ENCODE results near the gene NRP2. TPM values are rescaled to one million over a fixed set of nuclear protein-coding genes. Genes with fewer than 3 reads are reported as not detected.

NRP2 gene, protein sequence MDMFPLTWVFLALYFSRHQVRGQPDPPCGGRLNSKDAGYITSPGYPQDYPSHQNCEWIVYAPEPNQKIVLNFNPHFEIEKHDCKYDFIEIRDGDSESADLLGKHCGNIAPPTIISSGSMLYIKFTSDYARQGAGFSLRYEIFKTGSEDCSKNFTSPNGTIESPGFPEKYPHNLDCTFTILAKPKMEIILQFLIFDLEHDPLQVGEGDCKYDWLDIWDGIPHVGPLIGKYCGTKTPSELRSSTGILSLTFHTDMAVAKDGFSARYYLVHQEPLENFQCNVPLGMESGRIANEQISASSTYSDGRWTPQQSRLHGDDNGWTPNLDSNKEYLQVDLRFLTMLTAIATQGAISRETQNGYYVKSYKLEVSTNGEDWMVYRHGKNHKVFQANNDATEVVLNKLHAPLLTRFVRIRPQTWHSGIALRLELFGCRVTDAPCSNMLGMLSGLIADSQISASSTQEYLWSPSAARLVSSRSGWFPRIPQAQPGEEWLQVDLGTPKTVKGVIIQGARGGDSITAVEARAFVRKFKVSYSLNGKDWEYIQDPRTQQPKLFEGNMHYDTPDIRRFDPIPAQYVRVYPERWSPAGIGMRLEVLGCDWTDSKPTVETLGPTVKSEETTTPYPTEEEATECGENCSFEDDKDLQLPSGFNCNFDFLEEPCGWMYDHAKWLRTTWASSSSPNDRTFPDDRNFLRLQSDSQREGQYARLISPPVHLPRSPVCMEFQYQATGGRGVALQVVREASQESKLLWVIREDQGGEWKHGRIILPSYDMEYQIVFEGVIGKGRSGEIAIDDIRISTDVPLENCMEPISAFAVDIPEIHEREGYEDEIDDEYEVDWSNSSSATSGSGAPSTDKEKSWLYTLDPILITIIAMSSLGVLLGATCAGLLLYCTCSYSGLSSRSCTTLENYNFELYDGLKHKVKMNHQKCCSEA
- 8.2 and 13.2 TPM in 2 replicates for total RNA-seq (2014; rRNA removed; shearing (Covaris generic))

DNA sequence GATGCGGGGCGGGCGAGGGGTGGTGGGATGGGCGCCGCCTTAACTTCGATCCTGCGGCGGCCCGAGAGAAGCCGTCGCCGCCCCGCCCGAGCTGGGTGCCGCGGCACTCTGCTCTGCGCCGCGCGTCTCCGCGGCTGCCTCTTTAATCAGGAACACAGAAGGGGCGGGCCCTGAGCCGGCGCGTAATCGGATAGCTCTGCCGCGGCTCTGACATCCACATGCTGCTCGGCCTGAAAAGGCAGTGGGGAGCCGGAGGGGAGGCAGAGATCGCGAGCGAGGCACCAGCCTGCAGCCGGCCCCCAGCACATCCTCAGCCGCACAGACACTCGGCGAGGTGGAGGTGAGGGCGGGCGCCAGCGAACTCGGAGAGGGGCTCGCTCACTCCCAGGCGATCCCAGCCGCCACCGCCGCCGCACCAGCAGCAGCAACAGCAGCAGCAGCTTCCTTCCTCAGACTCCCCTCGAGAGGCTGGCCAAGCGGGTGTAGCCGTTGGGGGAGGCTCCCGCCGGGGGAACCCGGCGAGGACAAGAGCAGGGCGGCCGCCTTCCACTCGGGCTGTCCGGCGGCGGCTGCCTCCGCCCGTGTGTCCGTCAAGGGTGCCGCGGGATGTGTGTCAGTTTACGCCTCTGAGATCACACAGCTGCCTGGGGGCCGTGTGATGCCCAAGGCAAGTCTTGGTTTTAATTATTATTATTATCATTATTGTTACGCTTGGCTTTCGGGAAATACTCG lies at the start of gene NRP2:
NRP2 (plus strand) TSS at position 263 of the 732 bp plus-strand sequence. CDS start 790 bp downstream, outside the sequence.
- Histone ChIP-seq H3K27ac (peak within 1 kb of the TSS; percentile 9; the same call in 1 of the 2 replicates), H3K4me3 (peak within 1 kb of the TSS; percentile 68), H3K27me3 (replicated peaks) (no peaks in the 10 kb centered on the region), H3K4me1 (replicated peaks) (peaks cover 43% of the 10 kb centered on the region), H3K9me3 (replicated peaks) (no peaks in the 10 kb centered on the region), H3K36me3 (no peaks in the 10 kb centered on the region)
- peak; percentile 80 to 82 for DNase-seq (ENCODE audit: low read depth in 1 of 2, low spot score in 2 of 2)

DNA sequence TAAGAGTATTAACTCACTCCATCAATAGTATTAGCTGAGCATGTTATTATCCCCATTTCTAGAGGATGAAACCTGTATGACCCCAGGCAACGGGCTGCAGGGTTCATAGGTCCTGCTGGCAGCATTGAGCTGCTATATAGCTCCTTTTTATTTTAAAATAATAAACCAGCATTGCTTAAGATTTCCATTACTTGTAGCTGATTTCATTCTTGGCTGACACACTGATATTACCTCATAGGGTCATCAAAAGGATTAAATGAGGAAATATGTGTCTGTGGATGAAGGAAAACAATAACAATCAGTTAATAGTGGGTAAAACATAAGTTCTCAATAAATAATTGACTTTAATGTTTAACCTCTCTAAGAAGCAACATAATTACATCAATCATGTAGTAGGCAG lies 48.3 kb upstream of the NRP2 start:
- no peaks in the 10 kb centered on the region for H3K36me3 ChIP-seq
- DNase-seq (ENCODE audit: low read depth in 1 of 2, low spot score in 2 of 2): no peak

DNA sequence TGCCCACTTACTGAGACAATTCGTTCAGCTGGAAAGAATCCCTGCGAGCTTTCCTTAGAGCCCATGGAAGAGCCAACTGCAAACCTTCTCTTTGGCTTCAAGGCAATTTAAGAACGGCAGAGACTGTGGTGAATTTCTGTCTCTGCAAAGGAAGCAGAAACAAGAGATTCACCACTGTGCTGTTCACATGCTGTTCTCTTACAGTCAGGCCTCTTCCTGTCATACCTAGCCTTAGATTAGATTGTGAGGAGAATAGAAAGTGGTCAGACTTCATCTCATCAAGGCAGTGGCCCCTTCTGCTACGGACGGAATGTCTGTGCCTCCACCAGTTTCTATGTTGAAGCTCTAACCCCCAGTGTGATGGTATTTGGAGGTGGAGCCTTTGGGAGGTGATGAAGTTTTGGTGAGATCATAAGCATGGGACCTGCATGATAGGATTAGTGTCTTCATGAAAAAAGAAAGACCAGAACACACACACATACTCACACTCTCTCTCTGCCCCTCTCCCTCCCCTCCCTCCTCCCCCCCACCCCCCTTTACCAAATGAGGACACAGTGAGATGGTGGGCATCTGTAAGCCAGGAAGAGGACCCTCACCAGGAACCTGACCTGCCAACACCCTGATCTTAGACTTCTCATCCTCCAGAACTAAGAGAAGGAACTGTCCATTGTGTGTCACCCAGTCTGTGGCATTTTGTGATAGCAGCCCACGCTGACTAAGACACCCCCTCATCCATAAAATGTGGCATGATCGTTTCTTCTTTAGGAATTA lies 45.6 kb upstream of the NRP2 start:
- Histone ChIP-seq H3K27me3 (replicated peaks) (no peaks in the 10 kb centered on the region), H3K9me3 (replicated peaks) (no peaks in the 10 kb centered on the region), H3K4me3 (no peak overlapping the region), H3K27ac (no peak overlapping the region), H3K4me1 (replicated peaks) (no peaks in the 10 kb centered on the region), H3K36me3 (no peaks in the 10 kb centered on the region)
- no peak for DNase-seq (ENCODE audit: low read depth in 1 of 2, low spot score in 2 of 2)

More for the DNA sequence above, 48.3 kb upstream of the NRP2 start:
- no peaks in the 10 kb centered on the region for H3K4me1 ChIP-seq (replicated peaks)
- no peaks in the 10 kb centered on the region for H3K27me3 ChIP-seq (replicated peaks)
- H3K27ac ChIP-seq: no peak overlapping the region
- H3K9me3 ChIP-seq (replicated peaks): no peaks in the 10 kb centered on the region
- H3K4me3 ChIP-seq: no peak overlapping the region

DNA sequence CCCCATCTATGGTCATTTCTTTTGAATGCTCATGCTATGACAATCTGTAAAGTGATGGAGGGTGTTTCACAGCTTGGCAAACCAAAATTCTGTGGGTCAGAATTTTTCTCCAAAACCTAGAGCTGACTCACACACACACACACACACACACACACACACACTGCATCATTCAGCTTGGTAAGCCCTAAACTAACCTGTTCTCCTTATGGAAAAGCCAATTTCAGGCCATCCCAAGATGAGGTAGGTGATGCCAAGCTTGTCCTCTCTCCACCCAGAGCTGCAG lies 45.0 kb upstream of the NRP2 start:
- Histone ChIP-seq H3K9me3 (replicated peaks) (no peaks in the 10 kb centered on the region), H3K4me3 (no peak overlapping the region), H3K27ac (no peak overlapping the region), H3K27me3 (replicated peaks) (no peaks in the 10 kb centered on the region), H3K36me3 (no peaks in the 10 kb centered on the region), H3K4me1 (replicated peaks) (no peaks in the 10 kb centered on the region)
- no peak for DNase-seq (ENCODE audit: low read depth in 1 of 2, low spot score in 2 of 2)

DNA sequence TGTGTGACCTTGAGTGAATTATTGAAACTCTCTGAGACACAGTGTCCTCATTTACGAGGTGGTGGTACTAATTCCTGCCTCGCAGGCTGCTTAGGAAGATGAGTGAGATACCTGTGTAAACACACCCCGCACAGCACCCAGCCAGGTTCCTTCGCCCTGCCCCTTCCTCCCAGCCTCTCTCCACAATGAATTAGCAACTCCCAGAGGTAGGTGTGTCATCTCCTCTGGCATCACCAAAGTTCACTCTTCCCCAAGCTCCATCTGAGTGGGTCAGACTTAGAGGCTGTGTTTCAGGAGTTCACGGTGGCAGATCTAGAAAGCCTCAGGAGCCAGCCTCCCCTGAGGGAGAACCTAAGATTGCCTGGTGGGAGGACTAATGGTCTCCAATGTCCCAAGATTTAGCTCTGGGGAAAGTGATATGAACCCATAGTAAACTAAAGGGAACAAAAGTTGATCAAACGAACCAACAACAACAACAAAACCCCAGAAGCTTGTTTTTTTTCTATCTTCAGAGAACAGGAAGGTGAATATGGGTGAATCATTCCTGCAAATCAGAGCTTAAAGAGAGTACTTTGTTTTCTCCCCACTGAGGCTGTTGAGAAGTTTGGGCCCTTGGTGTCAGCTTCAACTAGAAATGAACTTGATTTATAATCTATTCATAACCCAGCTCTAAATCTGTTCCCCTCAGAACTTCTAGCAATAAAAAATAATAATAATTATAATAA lies 44.4 kb upstream of the NRP2 start:
- no peak overlapping the region for H3K4me3 ChIP-seq
- no peak overlapping the region for H3K27ac ChIP-seq
- H3K9me3 ChIP-seq (replicated peaks): no peaks in the 10 kb centered on the region
- H3K4me1 ChIP-seq (replicated peaks): no peaks in the 10 kb centered on the region
- no peak for DNase-seq (ENCODE audit: low read depth in 1 of 2, low spot score in 2 of 2)
- H3K27me3 ChIP-seq (replicated peaks): no peaks in the 10 kb centered on the region
- no peaks in the 10 kb centered on the region for H3K36me3 ChIP-seq

DNA sequence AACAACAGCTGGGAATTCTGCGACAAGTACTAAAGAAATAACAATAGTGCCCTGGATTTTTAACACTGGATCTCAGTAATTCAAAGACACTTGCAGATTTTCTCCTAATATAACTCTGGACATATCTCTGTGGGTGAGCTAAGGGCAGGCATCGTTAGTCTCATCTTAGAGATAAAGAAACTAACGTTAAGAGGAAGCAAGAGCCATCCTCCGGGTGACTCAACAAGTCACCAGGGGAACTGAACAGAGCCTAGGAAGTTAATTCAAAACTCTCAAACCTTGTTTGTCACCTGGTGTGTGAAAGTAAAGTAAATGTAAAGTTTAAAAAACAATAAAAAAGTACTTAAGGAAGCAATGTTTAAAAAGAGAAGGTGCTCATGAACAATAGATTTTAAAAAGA lies 41.6 kb upstream of the NRP2 start:
- Histone ChIP-seq H3K9me3 (replicated peaks) (no peaks in the 10 kb centered on the region), H3K4me1 (replicated peaks) (no peaks in the 10 kb centered on the region), H3K4me3 (no peak overlapping the region), H3K36me3 (no peaks in the 10 kb centered on the region), H3K27ac (no peak overlapping the region), H3K27me3 (replicated peaks) (no peaks in the 10 kb centered on the region)
- DNase-seq (ENCODE audit: low read depth in 1 of 2, low spot score in 2 of 2): no peak

DNA sequence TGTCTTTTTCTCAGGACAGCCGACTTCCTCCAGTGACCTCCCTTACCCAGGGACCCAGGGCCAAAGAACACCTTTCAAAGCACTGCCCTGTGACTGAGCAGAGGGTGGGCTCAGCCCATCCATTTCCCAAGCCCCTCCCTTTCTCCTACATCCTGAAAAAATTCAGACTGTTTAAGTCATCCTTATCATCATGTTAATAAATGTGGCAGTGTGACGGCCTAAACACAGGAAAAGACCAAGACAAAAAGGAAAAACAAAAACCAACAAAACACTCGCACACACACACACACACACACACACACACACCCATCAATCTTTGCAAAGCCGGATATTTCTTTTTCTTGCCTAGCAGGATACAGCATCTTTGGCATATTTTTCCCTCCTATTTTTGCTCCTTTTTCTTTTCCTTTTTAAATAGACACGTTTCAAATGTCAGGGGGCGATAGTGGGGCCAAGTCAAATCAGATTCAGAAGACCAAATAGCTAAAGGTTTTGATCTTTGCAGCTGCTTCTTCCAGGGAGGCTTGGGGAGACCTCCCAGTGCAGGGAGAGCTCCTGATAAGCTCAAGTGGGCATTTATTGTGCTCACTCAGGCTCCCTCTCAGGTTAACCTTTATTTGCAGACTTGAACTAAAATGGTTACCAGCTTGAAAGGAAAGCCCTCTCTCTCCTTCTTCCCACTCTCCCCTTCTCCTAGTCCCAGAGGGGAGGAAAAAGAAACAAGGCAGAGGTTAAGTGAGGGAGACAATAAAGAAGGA lies 39.5 kb upstream of the NRP2 start:
- Histone ChIP-seq H3K4me3 (no peak overlapping the region), H3K36me3 (no peaks in the 10 kb centered on the region), H3K9me3 (replicated peaks) (no peaks in the 10 kb centered on the region), H3K4me1 (replicated peaks) (no peaks in the 10 kb centered on the region), H3K27ac (no peak overlapping the region), H3K27me3 (replicated peaks) (no peaks in the 10 kb centered on the region)
- DNase-seq (ENCODE audit: low read depth in 1 of 2, low spot score in 2 of 2): no peak

DNA sequence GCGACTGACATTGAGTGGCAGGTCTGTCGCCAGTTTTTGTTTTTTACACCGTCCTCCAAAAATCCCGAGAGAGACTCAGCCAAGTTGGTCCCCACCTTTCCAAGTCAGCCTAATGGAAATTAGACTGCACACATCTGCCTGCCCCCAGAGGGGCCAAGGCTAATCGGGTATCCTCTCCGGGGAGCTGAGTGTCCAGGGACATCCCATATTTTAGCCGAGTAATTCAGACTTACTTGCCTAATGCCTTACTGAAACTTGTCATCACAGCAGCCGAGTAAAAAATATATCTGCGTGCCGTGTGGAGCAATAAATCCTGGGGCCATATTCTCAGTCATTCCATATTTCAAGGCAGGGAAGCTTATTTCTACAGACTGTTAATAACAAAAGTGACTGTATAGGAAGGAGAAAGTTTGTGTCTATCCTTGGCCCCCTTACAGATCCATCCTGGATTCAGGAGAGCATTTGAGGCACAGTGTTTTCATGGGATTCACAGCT lies 38.9 kb upstream of the NRP2 start:
- no peaks in the 10 kb centered on the region for H3K36me3 ChIP-seq
- H3K9me3 ChIP-seq (replicated peaks): no peaks in the 10 kb centered on the region
- no peaks in the 10 kb centered on the region for H3K4me1 ChIP-seq (replicated peaks)
- DNase-seq (ENCODE audit: low read depth in 1 of 2, low spot score in 2 of 2): no peak
- no peaks in the 10 kb centered on the region for H3K27me3 ChIP-seq (replicated peaks)
- H3K27ac ChIP-seq: no peak overlapping the region
- no peak overlapping the region for H3K4me3 ChIP-seq

DNA sequence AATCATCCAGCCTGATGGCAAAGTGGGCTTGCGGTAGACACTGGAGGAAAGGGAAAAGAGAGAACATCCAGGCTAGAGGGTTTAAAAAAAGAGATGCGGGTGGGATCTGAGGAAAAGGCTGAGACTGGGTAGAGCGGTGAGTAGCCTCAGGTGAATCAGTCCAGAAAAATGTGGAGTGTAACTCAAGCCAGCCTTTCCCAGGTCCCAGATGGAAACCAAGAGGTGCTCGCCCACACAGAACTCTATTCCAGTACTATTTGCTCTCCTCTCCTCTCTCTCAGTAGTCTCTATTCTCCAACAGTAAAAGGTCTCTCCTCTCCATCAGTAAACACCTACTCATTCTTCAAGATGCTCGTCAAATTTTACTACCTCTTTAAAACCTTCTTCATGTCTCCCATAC lies 38.3 kb upstream of the NRP2 start:
- Histone ChIP-seq H3K27ac (no peak overlapping the region), H3K4me1 (replicated peaks) (no peaks in the 10 kb centered on the region), H3K9me3 (replicated peaks) (no peaks in the 10 kb centered on the region), H3K27me3 (replicated peaks) (no peaks in the 10 kb centered on the region), H3K36me3 (no peaks in the 10 kb centered on the region), H3K4me3 (no peak overlapping the region)
- DNase-seq (ENCODE audit: low read depth in 1 of 2, low spot score in 2 of 2): no peak

DNA sequence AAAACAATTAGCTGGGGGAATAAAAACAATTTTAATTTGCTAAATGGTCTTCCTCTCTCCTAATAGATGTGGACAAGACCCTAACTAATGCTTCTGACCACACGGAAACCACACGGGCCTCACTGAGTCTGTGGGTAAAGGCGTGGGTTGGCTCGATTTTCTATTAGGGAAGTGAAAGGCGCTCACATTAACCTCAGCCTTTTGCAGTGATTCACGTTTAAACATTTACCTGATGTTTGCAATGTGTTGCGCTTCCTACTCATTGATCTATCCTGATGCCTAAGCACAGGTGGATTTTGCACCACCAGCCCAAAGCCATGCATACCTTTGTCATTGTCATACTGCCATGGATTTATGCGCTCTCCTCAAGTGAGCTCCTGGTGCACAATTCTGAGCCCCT lies 35.6 kb upstream of the NRP2 start:
- no peaks in the 10 kb centered on the region for H3K9me3 ChIP-seq (replicated peaks)
- H3K27ac ChIP-seq: no peak overlapping the region
- H3K4me1 ChIP-seq (replicated peaks): peaks cover 16% of the 10 kb centered on the region
- DNase-seq (ENCODE audit: low read depth in 1 of 2, low spot score in 2 of 2): no peak
- no peak overlapping the region for H3K4me3 ChIP-seq
- H3K36me3 ChIP-seq: no peaks in the 10 kb centered on the region
- no peaks in the 10 kb centered on the region for H3K27me3 ChIP-seq (replicated peaks)

DNA sequence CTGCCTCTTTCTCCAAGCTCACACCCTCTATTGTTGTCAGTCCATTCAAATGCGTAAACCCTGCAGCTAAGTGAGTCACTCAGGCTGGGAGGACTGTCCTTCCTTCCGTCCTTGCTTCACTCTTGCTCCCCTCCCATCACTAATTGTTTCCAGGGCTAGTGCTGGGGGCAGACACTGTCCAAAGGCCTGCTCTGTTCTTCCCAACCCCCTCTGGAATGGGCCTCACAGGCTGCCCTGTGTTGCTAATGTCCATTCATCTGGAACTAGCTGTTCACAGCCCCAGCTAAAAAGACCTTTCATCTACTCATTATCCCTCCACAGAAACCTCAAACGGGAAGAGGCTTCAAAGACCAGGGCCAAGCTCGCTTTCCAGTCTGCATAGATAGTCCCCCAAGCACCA lies 31.9 kb upstream of the NRP2 start:
- Histone ChIP-seq H3K27me3 (replicated peaks) (no peaks in the 10 kb centered on the region), H3K36me3 (no peaks in the 10 kb centered on the region), H3K27ac (peak overlapping the region; percentile 83), H3K4me3 (no peak overlapping the region), H3K4me1 (replicated peaks) (peaks cover 23% of the 10 kb centered on the region), H3K9me3 (replicated peaks) (no peaks in the 10 kb centered on the region)
- DNase-seq (ENCODE audit: low read depth in 1 of 2, low spot score in 2 of 2): peak; percentile 88

DNA sequence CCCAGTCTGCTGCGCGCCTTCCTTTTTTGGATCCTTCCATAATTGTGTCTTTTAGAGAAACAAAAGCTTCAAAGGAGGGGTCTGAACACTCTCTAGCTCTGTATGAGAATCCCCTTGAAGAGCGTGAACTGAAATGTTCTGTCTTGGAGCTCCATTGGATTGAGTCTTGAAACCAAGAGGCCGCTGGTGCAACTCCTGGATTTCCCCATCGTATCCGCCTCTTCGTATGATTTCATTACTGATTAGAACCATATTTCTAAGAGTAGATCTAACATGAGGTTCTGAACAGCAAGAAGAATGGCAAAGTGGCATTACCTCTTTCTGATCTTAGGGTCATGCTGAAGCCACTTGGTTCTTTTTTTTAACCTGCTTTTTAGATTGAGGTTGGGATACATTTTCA lies 31.4 kb upstream of the NRP2 start:
- no peak for DNase-seq (ENCODE audit: low read depth in 1 of 2, low spot score in 2 of 2)
- Histone ChIP-seq H3K4me1 (replicated peaks) (peaks cover 26% of the 10 kb centered on the region), H3K27me3 (replicated peaks) (no peaks in the 10 kb centered on the region), H3K9me3 (replicated peaks) (no peaks in the 10 kb centered on the region), H3K4me3 (no peak overlapping the region), H3K36me3 (no peaks in the 10 kb centered on the region), H3K27ac (peak overlapping the region; percentile 83)
